Kidney epithelial cell (primary cell): ENCODE data around the gene PDE6B. TPM values are rescaled to one million over a fixed set of nuclear protein-coding genes. Genes with fewer than 3 reads are reported as not detected.
A peak's percentile ranks its signal among the peaks of the same experiment; 100 is the strongest.

Source experiments
- DNase-seq: peaks from one replicate; pipeline ENCODE4 v3.0.0-alpha.2; 2010; ENCODE audit warnings: low read depth
- H3K27me3 ChIP-seq: 2 replicates; pipeline ENCODE4 v1.6.0; 2011; ENCODE audit warnings: low read length; ENCODE audit not compliant: control insufficient read depth, insufficient read depth
- H3K36me3 ChIP-seq: 2 replicates; pipeline ENCODE4 v1.5.1; 2011; ENCODE audit warnings: low read length; ENCODE audit not compliant: control insufficient read depth, insufficient read depth
- H3K4me3 ChIP-seq: 2 replicates; pipeline ENCODE4 v1.5.1; 2011; ENCODE audit warnings: low read depth, mild to moderate bottlenecking, control low read depth, low read length
- total RNA-seq: library from RNA; depleted of rRNA; stranded (reverse); fragments of >200 nt; gene quantifications from 2 replicates; pipeline ENCODE4 v1.2.3, GENCODE V29; 2015
- TF ChIP-seq, protein P1 (sequence below): IDR thresholded peaks from 2 replicates; pipeline ENCODE4 v1.5.1; 2011; ENCODE audit warnings: mild to moderate bottlenecking, moderate library complexity, low read length, control low read depth, inconsistent platforms; ENCODE audit not compliant: insufficient read depth, poor library complexity, severe bottlenecking

PDE6B gene
- total RNA-seq, 1 donor from 2014 or later = 17.1 TPM

DNA sequence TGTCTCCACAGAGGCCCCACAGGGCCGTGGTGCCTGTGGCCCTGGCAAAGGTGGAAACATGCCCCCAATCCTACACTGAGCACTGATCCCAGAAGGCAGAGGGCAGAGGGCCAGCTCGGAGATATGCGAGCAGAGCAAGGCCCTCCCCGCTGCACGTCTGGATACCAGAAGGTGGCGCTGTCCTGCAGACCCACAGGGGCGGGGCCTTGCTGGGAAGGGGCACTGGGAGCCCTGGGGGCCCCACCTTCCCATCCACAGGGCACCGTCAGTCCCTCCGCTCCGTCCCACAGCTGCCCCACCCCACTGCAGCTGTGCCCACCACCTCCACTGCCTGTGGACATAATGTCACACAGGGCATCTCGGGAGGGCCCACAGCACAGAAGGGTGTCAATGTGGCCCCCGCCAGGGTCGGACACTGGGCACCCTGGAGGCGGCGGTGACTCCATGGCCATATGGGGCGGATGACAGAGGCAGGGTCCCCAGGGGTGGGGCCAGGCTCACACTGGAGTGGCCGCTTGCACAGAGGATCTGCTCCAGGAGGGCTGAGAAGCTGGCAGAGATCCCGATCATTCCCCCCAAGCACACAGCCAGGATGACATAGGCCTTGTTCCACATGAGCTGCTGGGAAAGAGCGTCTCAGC, 58.7 kb downstream of the PDE6B start:
- Histone ChIP-seq H3K4me3 (no peak overlapping the region), H3K27me3 (peaks cover 2% of the 10 kb centered on the region), H3K36me3 (no peaks in the 10 kb centered on the region)
- TF ChIP-seq, protein P1, sequence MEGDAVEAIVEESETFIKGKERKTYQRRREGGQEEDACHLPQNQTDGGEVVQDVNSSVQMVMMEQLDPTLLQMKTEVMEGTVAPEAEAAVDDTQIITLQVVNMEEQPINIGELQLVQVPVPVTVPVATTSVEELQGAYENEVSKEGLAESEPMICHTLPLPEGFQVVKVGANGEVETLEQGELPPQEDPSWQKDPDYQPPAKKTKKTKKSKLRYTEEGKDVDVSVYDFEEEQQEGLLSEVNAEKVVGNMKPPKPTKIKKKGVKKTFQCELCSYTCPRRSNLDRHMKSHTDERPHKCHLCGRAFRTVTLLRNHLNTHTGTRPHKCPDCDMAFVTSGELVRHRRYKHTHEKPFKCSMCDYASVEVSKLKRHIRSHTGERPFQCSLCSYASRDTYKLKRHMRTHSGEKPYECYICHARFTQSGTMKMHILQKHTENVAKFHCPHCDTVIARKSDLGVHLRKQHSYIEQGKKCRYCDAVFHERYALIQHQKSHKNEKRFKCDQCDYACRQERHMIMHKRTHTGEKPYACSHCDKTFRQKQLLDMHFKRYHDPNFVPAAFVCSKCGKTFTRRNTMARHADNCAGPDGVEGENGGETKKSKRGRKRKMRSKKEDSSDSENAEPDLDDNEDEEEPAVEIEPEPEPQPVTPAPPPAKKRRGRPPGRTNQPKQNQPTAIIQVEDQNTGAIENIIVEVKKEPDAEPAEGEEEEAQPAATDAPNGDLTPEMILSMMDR = peak; percentile 77
- no peak for DNase-seq

DNA sequence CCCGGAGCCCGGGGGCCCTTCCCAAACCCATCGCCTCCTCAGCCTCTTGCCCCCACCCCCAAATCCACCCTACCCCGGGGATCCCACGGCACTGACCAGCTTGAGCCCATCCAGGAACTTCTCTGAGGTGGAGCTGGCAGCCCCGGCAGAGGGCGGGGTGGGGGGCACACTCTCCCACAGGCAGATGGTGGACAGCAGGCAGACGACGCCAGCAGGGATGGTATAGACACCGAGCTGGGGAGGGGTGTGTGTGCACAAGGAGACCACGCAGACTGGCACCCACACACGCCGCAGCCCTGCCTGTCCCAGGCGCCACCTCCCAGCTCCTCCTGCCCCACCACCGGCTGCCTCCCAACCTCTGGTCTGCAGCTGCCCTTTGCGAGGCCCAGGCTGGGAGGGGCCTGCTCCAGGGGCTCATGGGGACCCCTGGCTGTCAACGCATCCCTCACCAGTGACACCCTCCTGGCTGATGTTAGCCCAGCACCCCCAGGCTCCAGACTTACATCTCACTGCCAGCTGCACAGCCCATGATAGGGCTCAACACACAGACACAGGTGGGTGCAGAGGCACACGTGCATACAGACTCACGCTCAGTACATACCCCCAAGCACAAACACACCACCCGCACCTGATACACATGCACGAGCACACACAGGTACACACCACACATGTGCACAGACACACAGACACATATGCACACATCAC, 59.4 kb downstream of the PDE6B start:
- Histone ChIP-seq H3K4me3 (no peak overlapping the region), H3K27me3 (peaks cover 2% of the 10 kb centered on the region), H3K36me3 (no peaks in the 10 kb centered on the region)
- DNase-seq = no peak
- TF ChIP-seq, protein P1 = no peak

DNA sequence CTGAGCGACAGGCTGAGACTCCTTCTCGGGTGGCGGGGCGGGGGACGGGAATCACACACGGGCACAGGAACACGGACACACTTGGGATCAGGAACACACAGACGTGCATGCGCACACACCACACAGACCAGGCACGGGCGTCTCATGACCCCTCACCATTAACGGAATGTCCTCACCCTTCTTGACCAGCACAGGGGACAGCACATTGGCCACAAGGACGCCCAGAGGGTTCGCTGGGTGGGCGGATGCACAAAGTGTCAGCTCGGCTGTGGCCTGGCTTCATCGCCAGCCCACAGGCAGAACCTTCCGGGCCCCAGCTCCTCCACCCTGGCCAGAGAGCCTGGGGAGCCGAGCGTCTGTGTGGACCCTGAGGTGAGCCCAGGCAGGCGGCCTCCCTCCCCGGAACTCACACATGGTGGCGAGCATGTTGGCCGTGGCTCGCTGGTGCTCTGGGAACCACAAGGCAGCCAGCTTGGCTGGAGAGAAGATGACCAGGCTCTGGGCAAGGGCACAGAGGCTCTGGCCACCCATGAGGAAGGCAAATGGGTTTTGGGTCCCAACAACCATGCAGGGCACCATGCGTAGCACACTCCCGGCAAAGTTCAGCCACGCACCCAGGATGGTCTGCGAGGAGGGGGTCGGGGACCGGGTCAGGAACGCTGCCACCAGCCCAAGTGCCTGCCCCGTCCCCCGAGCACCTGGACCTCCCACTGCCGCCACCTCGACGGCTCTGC, 60.5 kb downstream of the PDE6B start:
- H3K27me3 ChIP-seq = no peaks in the 10 kb centered on the region
- TF ChIP-seq, protein P1 = no peak
- H3K4me3 ChIP-seq = no peak overlapping the region
- H3K36me3 ChIP-seq = no peaks in the 10 kb centered on the region
- DNase-seq = no peak

DNA sequence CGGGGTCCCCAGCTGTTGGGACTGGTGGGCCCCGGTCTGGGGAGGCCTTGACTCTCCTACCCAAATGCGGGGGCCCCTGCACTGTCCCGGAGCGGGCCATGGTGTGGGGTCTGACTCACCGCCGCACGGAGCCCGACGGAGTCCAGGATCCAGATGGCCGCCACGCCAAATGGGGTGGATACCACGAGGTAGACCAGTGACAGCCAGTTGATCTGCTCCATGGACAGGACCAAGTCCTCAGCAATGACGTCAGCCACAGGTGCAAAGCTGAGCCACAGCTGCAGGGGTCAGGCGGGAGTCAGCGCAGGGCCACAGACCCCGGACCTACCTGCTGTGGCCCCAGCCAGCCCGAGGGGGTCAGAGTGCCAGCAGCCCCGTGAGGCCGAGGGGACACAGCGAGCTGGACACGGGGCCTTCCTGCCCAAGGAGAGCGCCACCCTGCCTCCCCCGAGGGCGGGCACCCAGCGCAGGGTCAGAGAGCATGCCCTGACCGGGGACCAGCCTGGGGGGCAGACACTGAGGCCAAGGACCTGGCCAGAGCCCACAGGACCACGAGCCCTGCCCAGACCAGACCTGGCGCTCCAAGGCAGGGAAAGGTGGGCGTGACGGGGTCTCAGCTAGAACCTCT, 61.2 kb downstream of the PDE6B start:
- no peak for DNase-seq
- Histone ChIP-seq H3K4me3 (no peak overlapping the region), H3K27me3 (no peaks in the 10 kb centered on the region), H3K36me3 (no peaks in the 10 kb centered on the region)
- TF ChIP-seq, protein P1 = no peak

DNA sequence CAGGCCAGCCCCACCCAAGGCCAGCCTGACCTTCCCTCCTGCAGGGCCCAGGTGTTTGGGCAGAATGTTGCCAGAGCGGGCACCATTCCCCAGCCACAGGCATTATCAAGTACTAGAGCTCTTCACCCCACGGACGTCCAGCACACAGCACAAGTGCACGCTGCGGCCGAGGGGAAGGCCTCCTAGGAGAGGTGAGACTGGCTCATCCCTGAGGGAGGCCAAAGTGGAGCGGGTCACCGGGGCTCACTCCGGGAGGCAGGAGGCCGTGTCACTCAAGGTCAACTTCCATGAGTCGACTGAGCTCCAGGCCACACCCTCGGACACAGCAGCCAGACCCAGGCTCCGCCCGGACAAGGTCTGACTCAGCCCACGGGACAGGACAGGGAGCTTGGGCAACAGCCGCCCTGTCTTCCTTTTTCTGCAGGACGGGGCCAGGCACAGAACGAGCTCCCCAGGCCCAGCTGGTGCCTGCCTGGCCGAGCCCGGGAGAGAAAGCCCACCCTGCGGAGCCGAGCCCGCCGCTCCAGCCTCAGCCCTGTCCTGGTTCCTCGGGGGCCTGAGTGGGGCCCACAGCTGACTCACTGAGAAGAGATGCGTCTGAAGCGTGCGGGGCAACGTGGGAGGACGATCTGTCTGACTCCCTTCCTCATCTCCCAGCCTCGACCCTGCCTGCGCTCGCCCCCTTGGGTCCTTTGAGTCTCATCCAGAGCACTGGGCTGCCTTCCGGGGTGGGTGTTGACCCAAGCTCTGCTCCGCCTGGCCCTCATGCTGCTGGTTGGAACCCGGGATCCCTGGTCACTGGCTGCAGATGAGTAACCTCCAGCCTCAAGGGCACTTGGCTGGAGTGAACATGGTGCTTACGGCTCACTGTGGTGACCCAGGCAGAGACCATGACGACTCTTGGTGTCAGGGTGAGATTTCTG, 61.9 kb downstream of the PDE6B start:
- H3K4me3 ChIP-seq = no peak overlapping the region
- H3K27me3 ChIP-seq = no peaks in the 10 kb centered on the region
- peak; percentile 62 for DNase-seq

More for the DNA sequence above, 61.9 kb downstream of the PDE6B start:
- no peaks in the 10 kb centered on the region for H3K36me3 ChIP-seq
- TF ChIP-seq, protein P1 = no peak
